AG04449 (cell line): ENCODE data around the gene NAV2.
A peak's percentile ranks its signal among the peaks of the same experiment; 100 is the strongest.

Experiments used
- CTCF ChIA-PET: fragments of 350-600 bp; formaldehyde crosslinking; extraction: SDS; loops from one replicate; lab custom pipeline; 2021; ENCODE audit warnings: antibody characterized with exemption; lab: Yijun Ruan, JAX
- POLR2A ChIA-PET: fragments of 400-600, 350-600 bp; formaldehyde crosslinking; extraction: SDS; loops from one replicate; lab custom pipeline; 2020; ENCODE audit warnings: antibody characterized with exemption, inconsistent platforms; lab: Yijun Ruan, JAX
- DNase-seq: peaks from one replicate; pipeline ENCODE4 v3.0.0-alpha.2; 2010; ENCODE audit warnings: low read depth, low spot score
- H3K4me3 ChIP-seq: 2 replicates; pipeline ENCODE4 v1.5.1; 2011; ENCODE audit warnings: low read depth, mild to moderate bottlenecking, control low read depth, low read length
- TF ChIP-seq, protein P1 (sequence below): IDR thresholded peaks from one replicate; pipeline ENCODE4 v1.5.1; 2011; ENCODE audit warnings: mild to moderate bottlenecking, moderate library complexity, low read length, control low read depth, inconsistent platforms; ENCODE audit not compliant: insufficient read depth; ENCODE audit errors: missing control alignments

The NAV2 gene

DNA sequence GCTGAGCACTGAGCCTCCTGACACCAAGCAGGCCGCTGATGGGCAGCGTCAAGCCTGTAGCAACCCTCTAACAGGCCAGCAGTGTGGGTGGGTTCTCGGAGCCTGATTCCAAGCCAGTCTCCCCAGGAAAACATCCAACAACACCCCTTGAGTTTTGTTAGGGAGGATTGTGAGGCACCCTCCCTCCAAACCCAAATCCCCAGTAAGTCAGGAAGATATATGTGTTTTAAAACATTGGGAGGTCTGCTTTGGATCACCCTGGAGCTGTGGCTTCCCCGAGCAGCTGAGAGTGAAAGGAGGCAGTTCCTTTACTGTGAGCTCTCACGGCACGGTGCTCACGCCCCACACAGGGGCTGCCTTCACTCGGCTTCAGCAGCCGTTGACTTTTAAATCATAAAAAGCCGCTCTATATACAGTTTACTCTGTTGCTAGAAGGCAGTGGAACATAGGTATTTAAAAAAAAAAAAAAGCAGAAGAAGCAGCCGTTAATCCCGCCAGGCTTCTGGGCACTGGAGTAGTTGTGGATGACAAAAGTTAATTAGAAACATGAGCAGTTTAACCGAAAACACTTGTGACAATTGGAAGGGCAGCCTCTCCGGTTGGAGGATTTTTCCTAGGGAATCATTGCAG is 218.6 kb downstream of the NAV2 start:
- peak overlapping the region; percentile 54 for H3K4me3 ChIP-seq
- CTCF ChIA-PET = interaction anchor here (1.1 to 8.9 kb wide), 7 partner anchors 8 to 424 kb away, joined by 4 to 119 read pairs (median 5); no protein-coding TSS in a partner anchor
- TF ChIP-seq, protein P1, sequence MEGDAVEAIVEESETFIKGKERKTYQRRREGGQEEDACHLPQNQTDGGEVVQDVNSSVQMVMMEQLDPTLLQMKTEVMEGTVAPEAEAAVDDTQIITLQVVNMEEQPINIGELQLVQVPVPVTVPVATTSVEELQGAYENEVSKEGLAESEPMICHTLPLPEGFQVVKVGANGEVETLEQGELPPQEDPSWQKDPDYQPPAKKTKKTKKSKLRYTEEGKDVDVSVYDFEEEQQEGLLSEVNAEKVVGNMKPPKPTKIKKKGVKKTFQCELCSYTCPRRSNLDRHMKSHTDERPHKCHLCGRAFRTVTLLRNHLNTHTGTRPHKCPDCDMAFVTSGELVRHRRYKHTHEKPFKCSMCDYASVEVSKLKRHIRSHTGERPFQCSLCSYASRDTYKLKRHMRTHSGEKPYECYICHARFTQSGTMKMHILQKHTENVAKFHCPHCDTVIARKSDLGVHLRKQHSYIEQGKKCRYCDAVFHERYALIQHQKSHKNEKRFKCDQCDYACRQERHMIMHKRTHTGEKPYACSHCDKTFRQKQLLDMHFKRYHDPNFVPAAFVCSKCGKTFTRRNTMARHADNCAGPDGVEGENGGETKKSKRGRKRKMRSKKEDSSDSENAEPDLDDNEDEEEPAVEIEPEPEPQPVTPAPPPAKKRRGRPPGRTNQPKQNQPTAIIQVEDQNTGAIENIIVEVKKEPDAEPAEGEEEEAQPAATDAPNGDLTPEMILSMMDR = no peak
- POLR2A ChIA-PET = interaction anchor here (1.7 kb wide), 1 partner anchor 12 kb away, joined by 5 read pairs; no protein-coding TSS in a partner anchor
- no peak for DNase-seq

DNA sequence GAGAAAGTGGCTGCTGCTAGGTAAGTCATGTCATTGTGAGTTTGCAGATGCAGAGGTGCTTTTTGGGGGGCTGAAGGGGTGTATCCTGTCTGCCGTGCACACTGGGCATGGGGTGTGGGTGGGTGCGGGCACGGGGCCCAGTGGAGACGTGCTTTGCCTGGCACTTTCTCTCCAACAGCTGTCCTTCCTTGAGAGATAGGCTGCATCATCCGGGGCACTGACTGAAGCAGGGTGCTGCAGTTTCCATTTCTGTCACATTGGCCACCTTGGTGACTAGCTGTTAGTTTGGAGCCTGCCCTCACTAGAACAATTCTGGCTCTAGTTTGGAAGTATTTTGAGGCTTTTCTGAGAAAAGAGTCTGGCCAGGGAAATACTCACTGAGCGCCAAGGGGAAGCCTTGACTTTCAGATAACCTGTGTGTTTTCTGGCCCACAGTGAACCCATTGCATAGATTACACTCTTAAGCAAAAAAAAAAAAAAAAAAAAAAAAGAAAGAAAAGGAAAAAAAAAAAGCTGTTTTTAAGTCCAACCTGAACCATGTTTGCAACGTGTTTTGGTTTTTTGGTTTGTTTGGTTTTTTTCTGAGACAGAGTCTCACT is 219.2 kb downstream of the NAV2 start:
- H3K4me3 ChIP-seq = peak overlapping the region; percentile 54
- ChIA-PET POLR2A (interaction anchor here (1.7 kb wide), 1 partner anchor 13 kb away, joined by 5 read pairs; no protein-coding TSS in a partner anchor), CTCF (interaction anchor here (0.7 to 8.9 kb wide), 3 partner anchors 10 to 372 kb away, joined by 3 to 119 read pairs (median 66); no protein-coding TSS in a partner anchor)
- no peak for DNase-seq
- TF ChIP-seq, protein P1 = no peak

DNA sequence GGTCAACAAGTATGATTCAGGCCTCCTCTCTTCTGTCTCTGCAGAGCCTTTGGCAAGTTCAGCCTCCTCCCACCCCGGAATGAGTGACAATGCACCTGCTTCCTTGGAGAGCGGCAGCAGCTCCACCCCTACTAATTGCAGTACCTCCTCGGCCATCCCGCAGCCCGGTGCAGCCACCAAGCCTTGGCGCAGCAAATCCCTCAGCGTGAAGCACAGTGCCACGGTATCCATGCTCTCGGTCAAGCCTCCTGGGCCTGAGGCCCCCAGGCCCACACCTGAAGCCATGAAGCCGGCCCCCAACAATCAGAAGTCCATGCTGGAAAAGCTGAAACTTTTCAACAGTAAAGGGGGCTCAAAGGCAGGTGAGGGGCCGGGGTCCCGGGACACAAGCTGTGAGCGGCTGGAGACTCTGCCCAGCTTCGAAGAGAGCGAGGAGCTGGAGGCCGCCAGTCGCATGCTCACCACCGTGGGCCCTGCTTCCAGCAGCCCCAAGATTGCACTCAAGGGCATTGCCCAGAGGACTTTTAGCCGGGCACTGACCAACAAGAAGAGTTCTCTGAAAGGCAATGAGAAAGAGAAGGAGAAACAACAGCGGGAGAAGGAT is 220.6 kb downstream of the NAV2 start:
- CTCF ChIA-PET = interaction anchor here (0.9 to 8.9 kb wide), 9 partner anchors 11 to 421 kb away, joined by 3 to 119 read pairs (median 32); no protein-coding TSS in a partner anchor
- TF ChIP-seq, protein P1 = no peak

DNA sequence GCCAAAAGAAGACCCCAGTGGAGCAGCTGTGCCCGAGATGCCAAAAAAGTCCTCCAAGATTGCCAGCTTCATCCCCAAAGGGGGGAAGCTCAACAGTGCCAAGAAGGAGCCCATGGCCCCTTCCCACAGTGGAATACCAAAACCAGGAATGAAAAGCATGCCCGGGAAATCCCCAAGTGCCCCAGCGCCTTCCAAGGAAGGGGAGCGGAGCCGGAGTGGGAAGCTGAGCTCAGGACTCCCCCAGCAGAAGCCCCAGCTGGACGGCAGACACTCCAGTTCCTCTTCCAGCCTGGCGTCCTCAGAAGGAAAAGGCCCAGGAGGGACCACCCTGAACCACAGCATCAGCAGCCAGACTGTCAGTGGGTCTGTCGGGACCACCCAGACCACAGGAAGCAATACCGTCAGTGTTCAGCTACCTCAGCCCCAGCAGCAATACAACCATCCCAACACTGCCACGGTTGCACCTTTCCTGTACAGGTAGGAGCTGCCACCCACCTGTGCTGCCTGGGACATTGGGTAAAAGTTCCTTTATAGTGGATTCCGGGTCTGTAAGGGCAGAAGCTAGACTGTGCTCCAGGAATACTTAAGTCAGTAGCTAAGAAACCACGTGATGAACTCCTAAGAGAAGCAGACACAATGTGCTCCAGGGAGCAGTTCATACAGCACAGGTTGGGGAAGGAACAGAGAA is 221.3 kb downstream of the NAV2 start:
- CTCF ChIA-PET = interaction anchor here (0.9 to 8.9 kb wide), 13 partner anchors 12 to 420 kb away, joined by 3 to 119 read pairs (median 19); no protein-coding TSS in a partner anchor
- TF ChIP-seq, protein P1 = no peak
- peak overlapping the region; percentile 35 for H3K4me3 ChIP-seq
- no peak for DNase-seq
- POLR2A ChIA-PET = interaction anchor here (0.7 kb wide), 1 partner anchor 1301 kb away, joined by 3 read pairs; no protein-coding TSS in a partner anchor

More for the DNA sequence above, 220.6 kb downstream of the NAV2 start:
- H3K4me3 ChIP-seq = peak overlapping the region; percentile 35; the same call in 1 of the 2 replicates
- POLR2A ChIA-PET = no interaction called here
- DNase-seq = no peak

DNA sequence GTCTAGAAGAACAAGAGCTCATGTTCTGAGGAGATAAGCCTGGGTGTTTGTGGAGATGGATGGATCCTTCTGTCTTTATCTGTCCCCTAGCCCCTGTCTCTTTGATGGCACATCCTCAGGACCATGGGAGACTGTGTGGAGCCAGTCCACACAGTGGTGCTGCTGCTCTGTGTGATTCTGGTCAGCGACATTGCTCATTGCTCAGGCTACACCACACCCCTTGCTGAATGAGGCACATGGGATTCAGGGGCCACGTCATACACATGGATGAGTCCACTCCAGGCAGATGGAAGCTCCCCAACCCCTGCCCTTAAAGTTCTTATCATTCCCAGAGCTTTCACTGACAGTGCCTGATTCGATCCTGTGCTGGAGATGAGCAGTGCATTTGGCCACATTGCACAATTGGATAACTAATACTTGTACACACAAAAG is 222.2 kb downstream of the NAV2 start:
- H3K4me3 ChIP-seq = peak overlapping the region; percentile 35
- peak; percentile 73 for DNase-seq
- ChIA-PET CTCF (interaction anchor here (1.1 to 8.9 kb wide), 11 partner anchors 12 to 419 kb away, joined by 3 to 119 read pairs (median 23); no protein-coding TSS in a partner anchor), POLR2A (interaction anchor here (0.8 to 1.5 kb wide), 3 partner anchors 13 to 193 kb away, joined by 3 to 7 read pairs (median 6); no protein-coding TSS in a partner anchor)
- TF ChIP-seq, protein P1 = no peak
